HEK293T (cell line): Measurements from ENCODE around the gene DELE1.

ENCODE experiments used
- CTCF ChIA-PET: fragments of 350-600 bp; formaldehyde crosslinking; extraction: SDS; loops from one replicate; lab custom pipeline; 2021; ENCODE audit warnings: antibody characterized with exemption, inconsistent platforms; lab: Yijun Ruan, JAX
- POLR2A ChIA-PET: fragments of 350-600 bp; formaldehyde crosslinking; extraction: SDS; loops from one replicate; lab custom pipeline; 2020; ENCODE audit warnings: antibody characterized with exemption, inconsistent platforms; lab: Yijun Ruan, JAX
- DNase-seq: peaks from one replicate; pipeline ENCODE4 v3.0.0; 2012; ENCODE audit warnings: mixed read lengths; ENCODE audit errors: extremely low spot score
- ARNT ChIP-seq: fragments of 450-650 bp; IDR thresholded peaks from 2 replicates; pipeline ENCODE4 v1.6.1; 2017; ENCODE audit warnings: mild to moderate bottlenecking
- BHLHE40 ChIP-seq: fragments of 450-650 bp; IDR thresholded peaks from 2 replicates; pipeline ENCODE4 v1.6.1; 2016; ENCODE audit warnings: mild to moderate bottlenecking, moderate library complexity, borderline replicate concordance
- CTBP1 ChIP-seq: fragments of 450-650 bp; IDR thresholded peaks from 2 replicates; pipeline ENCODE4 v1.6.1; 2016; ENCODE audit warnings: borderline replicate concordance
- ELF4 ChIP-seq: fragments of 450-650 bp; IDR thresholded peaks from 2 replicates; pipeline ENCODE4 v1.6.1; 2017; ENCODE audit warnings: antibody characterized with exemption
- FOXA1 ChIP-seq: fragments of 450-650 bp; IDR thresholded peaks from 2 replicates; pipeline ENCODE4 v1.6.1; 2016; ENCODE audit warnings: mild to moderate bottlenecking
- FOXK2 ChIP-seq: fragments of 450-650 bp; IDR thresholded peaks from 2 replicates; pipeline ENCODE4 v1.6.1; 2016; ENCODE audit warnings: mild to moderate bottlenecking
- FOXM1 ChIP-seq: fragments of 450-650 bp; IDR thresholded peaks from 2 replicates; pipeline ENCODE4 v1.6.1; 2017; ENCODE audit warnings: mild to moderate bottlenecking, borderline replicate concordance
- HDGF ChIP-seq: fragments of 450-650 bp; IDR thresholded peaks from 2 replicates; pipeline ENCODE4 v1.6.1; 2017; ENCODE audit warnings: antibody characterized with exemption, borderline replicate concordance
- L3MBTL2 ChIP-seq: fragments of 450-650 bp; conservative IDR thresholded peaks from 2 replicates; pipeline ENCODE4 v1.6.1; 2016; ENCODE audit warnings: mild to moderate bottlenecking
- LEF1 ChIP-seq: fragments of 450-650 bp; IDR thresholded peaks from 2 replicates; pipeline ENCODE4 v1.6.1; 2017; ENCODE audit warnings: mild to moderate bottlenecking, borderline replicate concordance
- NFRKB ChIP-seq: fragments of 450-650 bp; IDR thresholded peaks from 2 replicates; pipeline ENCODE4 v1.6.1; 2016; ENCODE audit warnings: mild to moderate bottlenecking, moderate library complexity
- SP1 ChIP-seq: fragments of 450-650 bp; IDR thresholded peaks from 2 replicates; pipeline ENCODE4 v1.6.1; 2017
- SUZ12 ChIP-seq: fragments of 450-650 bp; IDR thresholded peaks from 2 replicates; pipeline ENCODE4 v1.6.1; 2016; ENCODE audit warnings: mild to moderate bottlenecking
- TARDBP ChIP-seq: fragments of 450-650 bp; IDR thresholded peaks from 2 replicates; pipeline ENCODE4 v1.6.1; 2016
- ZNF384 ChIP-seq: fragments of 450-650 bp; IDR thresholded peaks from 2 replicates; pipeline ENCODE4 v1.6.1; 2016
- TF ChIP-seq, protein P1 (sequence below): fragments of 450-650 bp; IDR thresholded peaks from 2 replicates; pipeline ENCODE4 v1.6.1; 2016

Gene DELE1

DNA sequence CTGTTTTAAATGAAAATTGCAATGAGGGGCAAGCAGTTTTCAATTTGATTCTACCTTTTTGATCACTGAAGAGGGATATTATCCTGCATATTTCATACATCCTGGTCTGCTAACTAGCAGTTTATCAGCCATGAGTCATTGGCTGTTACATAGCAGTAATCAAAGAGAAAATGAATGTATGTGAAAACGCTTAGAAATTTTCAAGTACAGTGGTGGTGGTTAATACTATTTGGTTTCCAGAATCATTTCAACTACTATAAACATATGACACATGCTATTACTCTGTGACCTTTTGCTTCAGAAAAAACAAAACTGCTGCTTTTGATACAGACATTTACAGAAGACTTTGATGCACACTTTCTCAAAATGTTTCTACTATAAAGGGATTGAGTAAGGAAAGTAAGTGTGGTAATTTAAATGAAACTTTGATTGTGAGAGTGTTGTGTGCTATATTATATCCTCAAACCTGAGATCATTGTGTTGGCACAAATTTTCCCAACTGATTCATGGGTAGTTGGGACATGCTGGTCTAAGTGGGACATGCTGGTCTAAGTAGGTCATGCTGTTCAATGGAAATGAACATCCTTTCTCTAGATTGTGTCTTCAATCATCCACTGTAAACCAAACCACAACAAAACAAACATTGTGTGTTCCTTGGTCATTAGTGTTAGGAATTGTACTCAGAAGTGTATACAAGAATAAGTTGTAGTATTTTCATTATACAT, 50.4 kb downstream of the DELE1 start:
- POLR2A ChIA-PET: no interaction called here
- no peak for DNase-seq
- TF ChIP-seq ELF4: no peak
- TF ChIP-seq, protein P1, sequence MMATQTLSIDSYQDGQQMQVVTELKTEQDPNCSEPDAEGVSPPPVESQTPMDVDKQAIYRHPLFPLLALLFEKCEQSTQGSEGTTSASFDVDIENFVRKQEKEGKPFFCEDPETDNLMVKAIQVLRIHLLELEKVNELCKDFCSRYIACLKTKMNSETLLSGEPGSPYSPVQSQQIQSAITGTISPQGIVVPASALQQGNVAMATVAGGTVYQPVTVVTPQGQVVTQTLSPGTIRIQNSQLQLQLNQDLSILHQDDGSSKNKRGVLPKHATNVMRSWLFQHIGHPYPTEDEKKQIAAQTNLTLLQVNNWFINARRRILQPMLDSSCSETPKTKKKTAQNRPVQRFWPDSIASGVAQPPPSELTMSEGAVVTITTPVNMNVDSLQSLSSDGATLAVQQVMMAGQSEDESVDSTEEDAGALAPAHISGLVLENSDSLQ: no peak
- no peak for TF ChIP-seq FOXA1
- TF ChIP-seq SP1: no peak
- no peak for TF ChIP-seq FOXK2
- TF ChIP-seq ZNF384: no peak
- no peak for TF ChIP-seq ARNT
- TF ChIP-seq SUZ12: no peak
- CTCF ChIA-PET: no interaction called here

DNA sequence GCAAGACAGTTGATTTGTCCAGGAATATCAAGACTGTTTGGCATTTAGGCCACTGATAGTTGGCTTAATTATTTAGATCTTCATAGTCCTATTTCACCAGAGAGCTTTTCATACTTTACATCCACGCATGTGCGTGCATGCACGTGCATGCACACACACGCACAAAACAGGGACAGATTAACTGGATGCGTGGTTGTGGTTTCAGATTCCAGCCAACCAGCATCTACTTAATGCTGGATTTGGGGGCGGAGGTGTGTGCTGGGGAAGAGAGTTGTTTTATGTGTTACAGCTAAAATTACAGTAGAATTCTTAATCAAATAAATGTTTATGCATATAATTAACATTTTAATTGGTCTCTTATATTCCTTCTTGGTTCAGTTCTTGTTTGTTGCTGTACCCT, 52.5 kb downstream of the DELE1 start:
- TF ChIP-seq CTBP1 (no peak), BHLHE40 (no peak), NFRKB (no peak), ZNF384 (no peak), FOXK2 (no peak), FOXM1 (no peak), TARDBP (no peak), LEF1 (no peak), ARNT (no peak), SP1 (no peak), HDGF (no peak)
- TF ChIP-seq, protein P1: no peak
- ChIA-PET POLR2A (no interaction called here), CTCF (interaction anchor here (0.7 kb wide), 1 partner anchor 16 kb away, joined by 3 read pairs; no protein-coding TSS in a partner anchor)
- DNase-seq: no peak

DNA sequence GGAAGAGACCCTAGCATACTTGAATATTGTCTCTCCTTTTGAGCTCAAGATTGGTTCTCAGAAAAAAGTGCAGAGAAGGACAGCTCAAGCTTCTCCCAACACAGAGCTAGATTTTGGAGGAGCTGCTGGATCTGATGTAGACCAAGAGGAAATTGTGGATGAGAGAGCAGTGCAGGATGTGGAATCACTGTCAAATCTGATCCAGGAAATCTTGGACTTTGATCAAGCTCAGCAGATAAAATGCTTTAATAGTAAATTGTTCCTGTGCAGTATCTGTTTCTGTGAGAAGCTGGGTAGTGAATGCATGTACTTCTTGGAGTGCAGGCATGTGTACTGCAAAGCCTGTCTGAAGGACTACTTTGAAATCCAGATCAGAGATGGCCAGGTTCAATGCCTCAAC, 54.7 kb downstream of the DELE1 start:
- POLR2A ChIA-PET: interaction anchor here (1.4 to 1.7 kb wide), 2 partner anchors 9 to 19 kb away, joined by 3 to 6 read pairs; partner anchors contain the start of gene RNF14
- CTCF ChIA-PET: interaction anchor here (1.4 to 2.1 kb wide), 2 partner anchors 9 to 33 kb away, joined by 4 to 11 read pairs; partner anchors contain the start of gene RNF14

DNA sequence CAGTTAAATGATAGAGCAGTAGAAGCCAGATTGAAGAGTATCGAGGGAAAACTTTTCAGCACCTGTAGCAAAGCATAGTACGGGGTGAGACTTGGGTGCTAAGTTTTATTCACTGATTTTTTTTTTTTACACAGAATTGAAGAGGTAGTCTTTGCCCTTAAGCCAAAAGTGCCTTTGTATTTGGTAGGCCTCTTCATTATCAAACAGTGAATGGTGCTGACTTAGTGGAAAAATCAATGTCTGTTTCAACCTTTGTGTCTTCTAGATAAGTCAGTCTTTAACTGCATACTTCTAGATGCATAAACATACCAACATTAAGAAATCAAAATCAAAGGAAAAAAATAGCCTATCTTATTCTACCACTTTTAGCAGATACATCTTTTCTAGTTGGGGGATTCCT, 59.0 kb downstream of the DELE1 start:
- DNase-seq: no peak
- CTCF ChIA-PET: no interaction called here
- POLR2A ChIA-PET: no interaction called here
- no peak for TF ChIP-seq L3MBTL2
- no peak for TF ChIP-seq FOXA1
- TF ChIP-seq HDGF: no peak
- no peak for TF ChIP-seq ELF4
- no peak for TF ChIP-seq TARDBP
- TF ChIP-seq SUZ12: no peak

More for the DNA sequence above, 54.7 kb downstream of the DELE1 start:
- no peak for DNase-seq
- no peak for TF ChIP-seq ZNF384
- no peak for TF ChIP-seq FOXM1
- TF ChIP-seq, protein P1: no peak
- no peak for TF ChIP-seq FOXA1
- TF ChIP-seq SP1: no peak
- no peak for TF ChIP-seq FOXK2
- no peak for TF ChIP-seq TARDBP
- no peak for TF ChIP-seq ARNT
- TF ChIP-seq ELF4: no peak
- TF ChIP-seq LEF1: no peak
- TF ChIP-seq NFRKB: no peak
- no peak for TF ChIP-seq BHLHE40
- TF ChIP-seq SUZ12: no peak
- no peak for TF ChIP-seq HDGF
- TF ChIP-seq L3MBTL2: no peak

DNA sequence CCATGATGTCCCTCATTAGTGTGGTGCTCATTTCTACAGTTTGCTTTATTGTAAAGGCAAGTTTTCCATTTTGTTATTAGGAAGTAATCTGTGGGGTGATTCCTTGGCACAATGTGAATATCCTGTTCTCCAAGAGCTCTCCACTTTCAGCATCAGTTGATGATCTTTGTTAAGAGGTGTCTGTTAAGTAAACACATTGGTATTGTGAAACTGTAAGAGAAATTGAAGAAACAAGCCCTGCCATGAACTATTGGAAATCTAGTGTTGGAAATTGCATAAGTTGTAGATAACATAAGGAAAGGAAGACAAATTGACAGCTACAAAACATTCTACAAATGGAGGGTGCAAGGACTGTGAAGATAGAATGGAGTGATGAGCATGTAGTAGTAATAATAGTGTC, 62.4 kb downstream of the DELE1 start:
- no peak for TF ChIP-seq ARNT
- TF ChIP-seq TARDBP: no peak
- no peak for TF ChIP-seq HDGF
- TF ChIP-seq ZNF384: no peak
- TF ChIP-seq, protein P1: no peak
- no peak for TF ChIP-seq SUZ12
- TF ChIP-seq CTBP1: no peak
- no peak for TF ChIP-seq SP1
- no peak for TF ChIP-seq LEF1
- no peak for TF ChIP-seq FOXM1
- no peak for TF ChIP-seq L3MBTL2
- POLR2A ChIA-PET: interaction anchor here (1.0 to 1.1 kb wide), 2 partner anchors 17 kb away, joined by 3 read pairs; partner anchors contain the start of gene RNF14
- no peak for DNase-seq
- CTCF ChIA-PET: interaction anchor here (0.6 to 0.7 kb wide), 2 partner anchors 10 to 223 kb away, joined by 5 read pairs; no protein-coding TSS in a partner anchor

DNA sequence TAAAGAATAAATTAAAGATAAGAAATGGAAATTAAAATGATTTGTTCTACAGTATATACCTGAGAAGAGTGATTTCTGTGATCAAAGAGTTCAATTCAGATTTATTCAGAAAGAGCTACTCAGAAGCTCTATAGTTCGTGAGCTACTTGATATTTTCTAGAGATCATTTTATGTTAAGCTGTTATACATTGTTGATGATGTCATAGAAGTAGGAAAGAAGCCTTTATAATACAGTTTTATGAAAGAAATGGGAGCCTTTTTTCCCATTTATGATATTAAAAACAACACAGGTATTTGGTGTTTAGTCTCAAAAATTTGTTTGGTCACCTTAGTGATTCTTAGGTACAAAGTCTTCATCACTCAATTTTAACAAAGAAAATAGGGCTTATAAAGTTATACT, 66.0 kb downstream of the DELE1 start:
- no peak for DNase-seq
- ChIA-PET POLR2A (no interaction called here), CTCF (interaction anchor here (0.6 to 1.8 kb wide), 3 partner anchors 23 to 306 kb away, joined by 3 to 9 read pairs (median 5); partner anchors contain the start of gene GNPDA1)
- TF ChIP-seq ELF4: no peak
